ENCODE results near the gene SIN3A. TPM values are rescaled to one million over a fixed set of nuclear protein-coding genes. Genes with fewer than 3 reads are reported as not detected.
"Not testable (repeated sequence)": the region's sequence is repeated elsewhere in the genome, so short reads cannot be mapped to it uniquely, and the experiment has no call there.

The SIN3A gene
- total RNA-seq, 2 donors from 2014 or later, result 16.0 to 25.5 TPM

- no peak for DNase-seq (ENCODE audit: low spot score)
- TF ChIP-seq, protein P1, sequence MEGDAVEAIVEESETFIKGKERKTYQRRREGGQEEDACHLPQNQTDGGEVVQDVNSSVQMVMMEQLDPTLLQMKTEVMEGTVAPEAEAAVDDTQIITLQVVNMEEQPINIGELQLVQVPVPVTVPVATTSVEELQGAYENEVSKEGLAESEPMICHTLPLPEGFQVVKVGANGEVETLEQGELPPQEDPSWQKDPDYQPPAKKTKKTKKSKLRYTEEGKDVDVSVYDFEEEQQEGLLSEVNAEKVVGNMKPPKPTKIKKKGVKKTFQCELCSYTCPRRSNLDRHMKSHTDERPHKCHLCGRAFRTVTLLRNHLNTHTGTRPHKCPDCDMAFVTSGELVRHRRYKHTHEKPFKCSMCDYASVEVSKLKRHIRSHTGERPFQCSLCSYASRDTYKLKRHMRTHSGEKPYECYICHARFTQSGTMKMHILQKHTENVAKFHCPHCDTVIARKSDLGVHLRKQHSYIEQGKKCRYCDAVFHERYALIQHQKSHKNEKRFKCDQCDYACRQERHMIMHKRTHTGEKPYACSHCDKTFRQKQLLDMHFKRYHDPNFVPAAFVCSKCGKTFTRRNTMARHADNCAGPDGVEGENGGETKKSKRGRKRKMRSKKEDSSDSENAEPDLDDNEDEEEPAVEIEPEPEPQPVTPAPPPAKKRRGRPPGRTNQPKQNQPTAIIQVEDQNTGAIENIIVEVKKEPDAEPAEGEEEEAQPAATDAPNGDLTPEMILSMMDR (IDR thresholded peaks at IDR 0.05), result no peak
Observed at GRCh38 chr15:75348562-75349350, 102.7 kb downstream of the SIN3A start.

GRCh38 chr15:75348034-75348561, 103.4 kb downstream of the SIN3A start:
- Histone ChIP-seq H3K27ac (peak overlapping the region; percentile 63 to 78), H3K4me1 (peaks cover 0 to 16% of the 10 kb centered on the region in 2 donors), H3K9me3 (no peaks in the 10 kb centered on the region), H3K27me3 (no peaks in the 10 kb centered on the region), H3K4me3 (peak overlapping the region; percentile 65 to 83), H3K36me3 (no peaks in the 10 kb centered on the region)
- DNase-seq (ENCODE audit: low spot score), result no peak
- TF ChIP-seq, protein P1 (IDR thresholded peaks at IDR 0.05), result no peak

More at GRCh38 chr15:75348562-75349350, 102.7 kb downstream of the SIN3A start:
- no peaks in the 10 kb centered on the region for H3K9me3 ChIP-seq
- no peaks in the 10 kb centered on the region for H3K36me3 ChIP-seq
- no peak overlapping the region for H3K27ac ChIP-seq
- peaks cover 0 to 16% of the 10 kb centered on the region in 2 donors for H3K4me1 ChIP-seq
- peak overlapping the region; percentile 65 to 83 for H3K4me3 ChIP-seq
- no peaks in the 10 kb centered on the region for H3K27me3 ChIP-seq

GRCh38 chr15:75347222-75348033, 104.1 kb downstream of the SIN3A start:
- peaks cover 0 to 16% of the 10 kb centered on the region in 2 donors for H3K4me1 ChIP-seq
- no peaks in the 10 kb centered on the region for H3K36me3 ChIP-seq
- TF ChIP-seq, protein P1 (IDR thresholded peaks at IDR 0.05), result no peak
- no peaks in the 10 kb centered on the region for H3K27me3 ChIP-seq
- peak overlapping the region; percentile 65 to 83 for H3K4me3 ChIP-seq
- H3K9me3 ChIP-seq, result no peaks in the 10 kb centered on the region
- H3K27ac ChIP-seq, result peak overlapping the region; percentile 63 to 78
- no peak for DNase-seq (ENCODE audit: low spot score)

- no peak for DNase-seq (ENCODE audit: low spot score)
- TF ChIP-seq, protein P1 (IDR thresholded peaks at IDR 0.05), result no peak
- no peaks in the 10 kb centered on the region for H3K9me3 ChIP-seq
- no peaks in the 10 kb centered on the region for H3K27me3 ChIP-seq
- peak within 1 kb of the TSS; percentile 65 to 83 for H3K4me3 ChIP-seq
- peaks cover 0 to 16% of the 10 kb centered on the region in 2 donors for H3K4me1 ChIP-seq
- no peaks in the 10 kb centered on the region for H3K36me3 ChIP-seq
- H3K27ac ChIP-seq, result peak within 1 kb of the TSS; percentile 63 to 78
Observed at GRCh38 chr15:75346796-75347221, 104.7 kb downstream of the SIN3A start, which contains the start of gene NEIL1. Gene NEIL1 (plus strand): TSS chr15:75347039. CDS start chr15:75348906, 1,867 bp downstream.

DNA sequence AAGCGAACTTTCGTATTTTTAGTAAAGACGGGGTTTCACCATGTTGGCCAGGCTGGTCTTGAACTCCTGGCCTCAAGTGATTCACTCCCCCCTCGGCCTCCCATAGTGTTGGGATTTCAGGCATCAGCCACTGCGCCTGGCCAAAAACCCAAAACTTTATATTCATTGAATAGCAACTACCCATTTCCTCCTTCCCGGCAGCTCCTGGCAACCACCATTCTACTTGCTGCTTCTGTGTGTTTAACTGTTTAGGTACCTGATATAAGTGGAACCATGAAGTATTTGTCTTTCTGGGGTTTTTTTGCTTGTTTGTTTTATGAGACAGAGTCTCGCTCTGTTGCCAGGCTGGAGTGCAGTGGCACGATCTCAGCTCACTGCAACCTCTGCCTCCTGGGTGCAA, 107.5 kb downstream of the SIN3A start:
- not testable (repeated sequence) for H3K9me3 ChIP-seq; H3K4me3 ChIP-seq; H3K36me3 ChIP-seq; DNase-seq (ENCODE audit: low spot score); H3K27me3 ChIP-seq; H3K27ac ChIP-seq
- H3K4me1 ChIP-seq, result peaks cover 0 to 15% of the 10 kb centered on the region in 2 donors

DNA sequence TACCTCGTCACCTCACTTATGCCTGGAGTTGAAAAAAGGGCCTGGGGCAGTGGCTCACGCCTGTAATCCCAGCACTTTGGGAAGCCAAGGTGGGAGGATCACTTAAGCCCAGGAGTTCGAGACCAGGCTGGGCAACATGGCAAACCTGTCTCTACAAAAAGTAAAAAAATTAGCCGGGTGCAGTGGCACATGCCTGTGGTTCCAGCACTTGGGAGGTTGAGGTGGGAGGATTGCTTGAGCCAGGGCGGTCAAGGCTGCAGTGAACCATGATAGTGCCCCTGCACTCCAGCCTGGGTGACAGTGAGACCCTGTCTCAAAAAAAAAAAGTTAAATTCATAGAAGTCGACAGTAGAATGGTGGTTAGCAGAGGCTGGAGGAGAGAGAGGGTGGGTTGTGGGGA, 109.3 kb downstream of the SIN3A start:
- no peaks in the 10 kb centered on the region for H3K27me3 ChIP-seq
- peaks cover 0 to 8% of the 10 kb centered on the region in 2 donors for H3K4me1 ChIP-seq
- H3K36me3 ChIP-seq, result peaks cover 5% of the 10 kb centered on the region
- no peak for DNase-seq (ENCODE audit: low spot score)
- no peak overlapping the region for H3K4me3 ChIP-seq
- TF ChIP-seq, protein P1 (IDR thresholded peaks at IDR 0.05), result no peak
- no peak overlapping the region for H3K27ac ChIP-seq
- no peaks in the 10 kb centered on the region for H3K9me3 ChIP-seq

Data from right atrium auricular region (tissue), 2 donors.